HG03159 (cell line): Measurements from ENCODE around the gene MYRF.

ENCODE experiments used
- ATAC-seq: cut with Tn5 transposase; IDR thresholded peaks from one replicate; pipeline ENCODE4 v1.9.1; 2021; ENCODE audit warnings: mild to moderate bottlenecking, moderate library complexity; ENCODE audit not compliant: unreplicated experiment

The MYRF gene

GRCh38 chr11:61756452-61757212, 4.2 kb downstream of the MYRF start:
- ATAC-seq: no peak

DNA sequence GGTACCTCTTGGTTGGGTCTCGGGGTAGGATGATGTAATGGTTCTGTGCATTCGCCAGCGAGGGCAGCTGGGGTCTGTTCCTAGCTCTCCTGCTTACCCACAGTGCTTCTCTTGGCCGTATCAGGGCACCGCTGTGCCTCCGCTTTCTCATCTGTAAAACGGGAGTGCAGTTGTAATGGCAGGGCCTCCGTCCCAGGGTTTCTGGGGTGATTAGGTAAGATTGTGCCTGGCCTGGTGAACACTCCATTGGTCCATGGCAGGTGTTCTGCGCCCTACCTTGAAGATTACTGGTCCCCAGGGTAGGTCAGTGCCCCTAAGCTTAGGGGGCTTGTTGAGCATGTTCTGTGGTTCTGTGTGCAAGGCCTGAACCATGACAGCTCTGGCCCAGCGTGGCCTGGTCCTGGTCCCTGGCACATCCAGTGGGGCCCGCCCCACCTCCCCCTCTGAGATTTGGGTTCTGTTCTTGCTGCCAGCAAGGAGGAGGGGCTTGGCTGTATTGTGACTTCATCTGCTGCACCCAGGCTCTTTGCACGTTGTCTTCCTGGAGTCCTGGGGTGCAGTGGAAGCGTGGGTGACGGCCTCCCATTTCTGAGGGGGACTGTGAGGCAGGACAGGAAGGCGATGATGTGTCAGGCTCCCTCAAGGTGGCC, 4.9 kb downstream of the MYRF start:
- ATAC-seq: no peak

GRCh38 chr11:61760946-61761345, 8.5 kb downstream of the MYRF start:
- ATAC-seq: no peak

DNA sequence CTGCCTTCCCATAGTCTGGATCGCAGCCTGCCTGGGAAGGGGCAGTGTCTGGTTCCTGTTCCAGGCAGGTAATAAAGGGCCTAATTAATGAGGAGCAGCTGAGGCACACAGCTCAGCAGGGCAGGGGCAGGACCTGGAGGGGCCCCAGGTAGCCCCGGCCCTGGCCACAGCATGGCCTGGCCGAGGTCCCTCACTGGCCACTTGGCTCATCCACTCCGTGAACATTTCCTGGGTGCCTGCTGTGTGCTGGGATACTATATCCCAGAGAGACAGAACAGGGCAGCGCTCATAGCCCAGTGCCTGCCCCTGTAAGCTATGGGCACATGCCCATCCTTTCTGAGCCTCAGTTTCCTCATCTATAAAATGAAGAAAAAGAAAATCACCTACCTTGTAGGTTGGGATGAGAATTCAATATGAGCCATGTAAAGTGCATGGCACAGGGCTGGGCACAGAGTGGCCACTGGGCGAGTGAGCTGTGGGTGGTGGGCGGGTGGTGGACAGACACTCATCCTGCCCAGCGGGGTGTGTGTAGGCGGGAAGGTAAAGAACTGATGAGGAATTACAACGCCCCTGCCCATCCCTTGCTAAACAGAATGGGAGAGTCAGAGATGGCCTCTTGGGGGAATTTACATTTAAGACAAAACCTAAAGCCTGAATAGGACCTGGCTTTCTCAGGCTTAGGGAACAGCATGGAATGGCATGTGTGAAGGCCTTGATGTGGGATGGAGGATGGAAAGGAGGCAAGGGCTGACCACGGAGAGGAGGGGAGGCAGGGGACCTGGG, 9.2 kb downstream of the MYRF start:
- ATAC-seq: no peak

GRCh38 chr11:61762223-61762615, 9.8 kb downstream of the MYRF start:
- no peak for ATAC-seq

GRCh38 chr11:61762798-61763197, 10.4 kb downstream of the MYRF start:
- ATAC-seq: no peak

- ATAC-seq: no peak
Measured at GRCh38 chr11:61763930-61764605, 11.6 kb downstream of the MYRF start.

DNA sequence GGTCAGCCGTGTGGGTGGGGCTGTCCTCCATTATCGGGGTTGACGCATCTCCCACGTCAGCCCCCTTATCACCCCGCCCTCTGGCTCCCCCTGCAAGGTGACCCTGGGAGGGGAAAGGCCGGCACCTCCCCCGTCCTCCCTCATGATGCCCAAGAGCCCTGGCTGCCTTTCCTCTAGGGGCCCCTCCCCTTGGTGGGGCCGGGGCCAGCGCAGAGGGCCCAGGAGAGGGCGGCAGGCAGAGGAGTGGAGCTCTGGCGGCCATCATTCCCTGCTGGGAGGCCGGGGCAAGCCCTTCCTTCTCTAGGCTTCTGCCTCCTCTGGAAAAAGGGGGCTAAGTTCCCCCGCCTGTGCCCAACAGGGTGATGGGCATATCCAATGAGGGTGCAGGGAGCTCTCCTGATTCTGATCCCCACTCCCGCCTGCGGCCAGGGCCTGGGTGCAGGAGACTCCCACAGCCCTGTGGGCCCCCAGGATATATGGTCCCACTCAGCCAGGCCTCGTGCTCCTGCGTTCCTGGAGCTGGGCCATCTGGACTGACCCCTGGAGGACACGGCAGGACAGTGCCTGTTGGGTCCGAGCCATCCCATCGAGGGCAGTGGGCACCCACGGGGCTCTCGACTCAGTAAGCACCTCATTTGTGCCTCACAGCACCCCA, 12.3 kb downstream of the MYRF start:
- ATAC-seq: no peak

- ATAC-seq: no peak
Measured at GRCh38 chr11:61765550-61766253, 13.3 kb downstream of the MYRF start.

DNA sequence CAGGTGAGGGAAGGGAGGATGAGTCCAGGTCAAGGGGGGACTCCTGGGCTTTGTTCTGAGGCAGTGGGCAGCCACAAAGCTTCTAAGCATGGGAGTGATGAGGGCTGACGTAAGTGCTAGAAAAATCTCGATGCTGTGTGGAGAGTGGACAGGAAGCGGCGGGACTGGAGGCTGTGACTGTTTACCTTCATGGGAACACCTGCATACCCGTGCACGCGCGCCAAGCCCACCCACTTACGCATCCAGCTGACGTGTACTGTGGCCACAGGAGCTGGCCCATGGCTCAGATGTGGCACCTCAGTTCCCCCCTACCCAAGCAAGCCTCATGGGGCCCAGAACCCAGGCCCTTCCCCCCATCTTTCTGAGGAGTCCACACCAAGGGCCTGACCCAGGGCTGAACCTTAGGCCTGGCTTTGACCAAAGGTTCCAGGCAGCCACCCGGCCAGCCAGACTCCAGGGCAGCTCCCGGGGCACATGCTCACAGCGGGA, 14.0 kb downstream of the MYRF start:
- ATAC-seq: no peak

GRCh38 chr11:61768376-61769076, 16.1 kb downstream of the MYRF start:
- no peak for ATAC-seq

GRCh38 chr11:61769169-61769920, 16.9 kb downstream of the MYRF start:
- ATAC-seq: no peak

GRCh38 chr11:61769946-61770683, 17.7 kb downstream of the MYRF start:
- ATAC-seq: no peak

- no peak for ATAC-seq
Measured at GRCh38 chr11:61771195-61771894, 18.9 kb downstream of the MYRF start.

DNA sequence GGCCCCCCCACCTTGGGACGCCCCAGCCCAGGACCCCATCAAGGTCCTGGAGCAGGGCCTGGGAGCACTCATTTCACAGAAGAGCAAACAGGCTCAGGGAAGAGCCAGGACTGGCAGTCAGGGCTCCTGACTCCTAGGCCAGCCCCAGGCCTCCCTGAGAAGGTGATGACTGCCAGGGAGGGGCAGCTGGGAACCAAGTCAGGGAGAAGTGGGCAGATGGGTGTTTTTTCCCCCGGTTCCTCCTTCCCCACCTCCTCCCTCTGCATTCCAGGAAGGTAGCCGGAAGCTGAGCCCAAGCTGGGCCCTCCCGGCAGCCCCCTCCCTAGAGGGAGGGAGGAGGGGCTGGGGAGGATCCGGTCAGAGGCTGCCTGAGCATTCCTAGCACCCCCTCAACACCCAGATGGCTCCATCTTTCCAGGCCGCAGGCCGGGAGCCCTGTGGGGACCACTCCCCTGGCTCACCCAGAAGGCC, 19.6 kb downstream of the MYRF start:
- ATAC-seq: no peak

DNA sequence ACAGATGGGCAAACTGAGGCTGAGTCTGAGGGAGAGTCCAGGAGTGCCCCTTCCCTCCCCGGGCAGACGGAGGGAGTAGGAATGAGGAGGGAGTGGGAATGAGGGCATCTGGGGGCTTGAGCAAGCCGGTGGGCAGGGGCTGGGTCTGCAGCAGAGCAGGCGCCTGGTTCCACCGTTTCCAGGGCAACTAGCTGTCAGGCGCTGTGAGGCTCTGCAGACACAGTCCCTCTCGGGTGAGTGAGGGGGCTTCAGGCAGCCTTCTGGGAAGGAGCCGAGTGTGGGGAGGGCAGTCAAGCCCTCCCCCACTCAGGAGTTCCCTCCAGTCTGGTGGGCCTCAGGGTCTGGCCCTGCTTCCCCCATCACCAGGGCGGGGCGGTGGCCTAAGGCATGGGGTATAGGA, 20.9 kb downstream of the MYRF start:
- no peak for ATAC-seq

- ATAC-seq: no peak
Measured at GRCh38 chr11:61773809-61774208, 21.4 kb downstream of the MYRF start.
